HFF-Myc (cell line): ENCODE measurements around the gene MEFV.

ENCODE experiments used
- DNase-seq: peaks from one replicate; pipeline ENCODE4 v3.0.0-alpha.2; 2011; ENCODE audit warnings: low read depth; ENCODE audit errors: extremely low read depth
- H3K4me3 ChIP-seq: replicated peaks from 2 replicates; pipeline ENCODE4 v1.5.1; 2011; ENCODE audit warnings: low read depth, mild to moderate bottlenecking, control low read depth, low read length
- CTCF ChIP-seq: IDR thresholded peaks from 2 replicates; pipeline ENCODE4 v1.5.1; 2012; ENCODE audit warnings: mild to moderate bottlenecking, low read depth, low read length, control low read depth; ENCODE audit errors: missing control alignments

Gene MEFV

DNA sequence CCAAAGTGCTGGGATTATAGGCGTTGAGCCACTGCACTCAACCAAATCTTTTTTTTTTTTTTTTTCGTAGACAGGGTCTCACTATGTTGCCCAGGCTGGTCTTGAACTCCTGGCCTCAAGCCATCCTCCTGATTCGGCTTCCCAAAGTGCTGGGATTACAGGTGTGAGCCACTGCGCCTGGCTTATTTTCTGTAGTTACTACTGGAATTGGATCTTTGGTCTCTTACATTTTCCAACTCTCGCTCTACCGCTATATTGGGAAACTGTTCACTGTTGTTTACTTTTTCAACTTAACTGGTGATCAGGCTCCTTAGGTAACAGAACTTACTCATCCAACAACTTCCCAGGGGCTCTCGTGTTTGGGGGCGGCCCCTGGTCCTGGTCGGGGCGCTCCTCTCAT lies 35.6 kb downstream of the MEFV start:
- H3K4me3 ChIP-seq, result no peak overlapping the region
- DNase-seq, result no peak
- no peak for TF ChIP-seq CTCF

DNA sequence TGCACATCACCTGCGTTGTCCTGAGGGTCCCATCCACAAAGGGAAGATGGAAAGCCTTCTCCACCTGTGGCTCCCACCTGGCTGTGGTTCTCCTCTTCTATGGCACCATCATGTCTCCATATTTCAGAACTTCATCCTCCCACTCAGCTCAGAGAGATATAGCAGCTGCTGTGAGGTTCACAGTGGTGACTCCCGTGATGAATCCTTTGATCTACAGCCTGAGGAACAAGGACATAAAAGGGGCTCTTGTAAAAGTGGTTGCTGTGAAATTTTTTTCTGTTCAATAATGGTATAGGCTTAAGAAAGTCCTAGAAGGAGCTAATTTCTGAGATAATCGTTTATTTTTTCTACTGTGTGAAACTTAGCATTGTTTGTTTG lies 40.2 kb downstream of the MEFV start:
- H3K4me3 ChIP-seq, result no peak overlapping the region
- no peak for TF ChIP-seq CTCF
- DNase-seq, result no peak

GRCh38 chr16:3215601-3216262 lies 40.7 kb downstream of the MEFV start:
- no peak overlapping the region for H3K4me3 ChIP-seq
- DNase-seq, result no peak
- no peak for TF ChIP-seq CTCF

- H3K4me3 ChIP-seq, result no peak overlapping the region
- DNase-seq, result no peak
- TF ChIP-seq CTCF, result no peak
These were observed 41.4 kb downstream of the MEFV start for GRCh38 chr16:3214904-3215600.

DNA sequence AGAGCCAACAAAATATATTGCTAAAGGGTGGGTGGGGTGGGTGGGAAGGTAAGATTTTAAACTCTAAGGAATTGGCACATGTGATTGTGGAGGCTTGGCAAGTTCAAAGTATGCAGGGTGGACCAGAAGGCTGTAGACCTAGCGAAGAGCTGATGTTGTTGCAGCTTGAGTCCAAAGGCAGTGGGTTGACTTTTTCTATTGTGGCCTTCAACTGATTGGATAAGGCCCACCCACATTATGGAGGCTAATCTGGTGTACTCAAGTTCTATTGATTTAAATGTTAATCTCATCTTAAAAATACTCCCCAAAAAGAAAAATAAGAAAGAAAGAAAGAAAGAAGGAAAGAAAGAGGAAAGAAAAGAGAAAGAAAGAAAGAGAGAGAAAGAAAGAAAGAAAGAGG lies 43.9 kb downstream of the MEFV start:
- H3K4me3 ChIP-seq, result no peak overlapping the region
- TF ChIP-seq CTCF, result no peak
- DNase-seq, result no peak

DNA sequence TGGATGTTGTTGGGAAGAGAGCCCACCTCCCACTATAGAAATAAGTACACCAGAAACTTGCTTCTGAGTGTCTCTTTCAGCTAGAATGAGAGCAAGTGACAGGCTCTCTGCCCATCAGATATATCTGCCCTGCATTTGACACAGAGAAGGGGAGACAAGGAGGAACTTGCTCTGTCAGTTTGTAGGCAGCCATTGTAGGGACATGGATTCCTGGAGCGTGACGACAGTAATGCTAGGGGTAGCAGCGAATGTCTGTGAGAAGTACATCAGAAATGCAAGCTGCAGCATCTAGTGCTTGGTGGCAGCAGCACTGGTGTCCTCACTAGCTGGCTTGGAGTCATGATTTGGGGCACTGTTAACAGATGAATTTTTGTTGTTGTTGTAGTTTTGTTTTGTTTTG lies 44.4 kb downstream of the MEFV start:
- H3K4me3 ChIP-seq, result no peak overlapping the region
- no peak for DNase-seq
- TF ChIP-seq CTCF, result no peak
